GM18505 (cell line): ENCODE results near the gene DNAJB6.

ENCODE experiments used
- ATAC-seq: cut with Tn5 transposase; IDR thresholded peaks from one replicate; pipeline ENCODE4 v1.9.1; 2021; ENCODE audit not compliant: unreplicated experiment
- POLR2A ChIP-seq: IDR thresholded peaks from 4 replicates; pipeline ENCODE4 v1.6.1; 2011; ENCODE audit warnings: borderline replicate concordance; ENCODE audit not compliant: insufficient read depth, insufficient read length; ENCODE audit errors: extremely low read depth

Gene DNAJB6

GRCh38 chr7:157366722-157367121 lies 29.9 kb downstream of the DNAJB6 start:
- no peak for TF ChIP-seq POLR2A
- no peak for ATAC-seq

GRCh38 chr7:157368955-157369354 lies 32.2 kb downstream of the DNAJB6 start:
- ATAC-seq: no peak
- TF ChIP-seq POLR2A: no peak

- TF ChIP-seq POLR2A: no peak
- ATAC-seq: no peak
Observed at GRCh38 chr7:157370742-157371141, 33.9 kb downstream of the DNAJB6 start.

- TF ChIP-seq POLR2A: no peak
- no peak for ATAC-seq
Observed at GRCh38 chr7:157371296-157371695, 34.5 kb downstream of the DNAJB6 start.

GRCh38 chr7:157372300-157373232 lies 35.8 kb downstream of the DNAJB6 start:
- no peak for TF ChIP-seq POLR2A
- ATAC-seq: no peak

GRCh38 chr7:157373493-157373892 lies 36.7 kb downstream of the DNAJB6 start:
- TF ChIP-seq POLR2A: no peak
- no peak for ATAC-seq

- TF ChIP-seq POLR2A: no peak
- ATAC-seq: no peak
Observed at GRCh38 chr7:157375410-157375809, 38.6 kb downstream of the DNAJB6 start.

- ATAC-seq: no peak
- no peak for TF ChIP-seq POLR2A
Observed at GRCh38 chr7:157377436-157378124, 40.8 kb downstream of the DNAJB6 start.

GRCh38 chr7:157378390-157378789 lies 41.6 kb downstream of the DNAJB6 start:
- TF ChIP-seq POLR2A: no peak
- ATAC-seq: no peak

- ATAC-seq: no peak
- TF ChIP-seq POLR2A: no peak
Observed at GRCh38 chr7:157379493-157379892, 42.7 kb downstream of the DNAJB6 start.

GRCh38 chr7:157380416-157380815 lies 43.6 kb downstream of the DNAJB6 start:
- ATAC-seq: no peak
- no peak for TF ChIP-seq POLR2A

GRCh38 chr7:157383868-157384267 lies 47.1 kb downstream of the DNAJB6 start:
- no peak for TF ChIP-seq POLR2A
- no peak for ATAC-seq

GRCh38 chr7:157384301-157384700 lies 47.5 kb downstream of the DNAJB6 start:
- no peak for TF ChIP-seq POLR2A
- no peak for ATAC-seq
